Endothelial cell of umbilical vein (primary cell): ENCODE data around the gene CDC26. TPM values are rescaled to one million over a fixed set of nuclear protein-coding genes. Genes with fewer than 3 reads are reported as not detected.

Experiments
- BruUV-seq: library from RNA; stranded (reverse); fragments of 400-500 nt; replicated peaks from 2 replicates; lab custom pipeline; 2021; lab: Mats Ljungman, UMichigan
- CTCF ChIA-PET: fragments of 300-600, 350-600 bp; sonication (Branson Sonifier 250); formaldehyde crosslinking; loops from one replicate; lab custom pipeline; 2021; ENCODE audit warnings: antibody characterized with exemption, inconsistent platforms; lab: Charles Lee
- POLR2A ChIA-PET: fragments of 300-600, 350-600 bp; sonication (Branson Sonifier 250); formaldehyde crosslinking; loops from one replicate; lab custom pipeline; 2021; ENCODE audit warnings: antibody characterized with exemption, inconsistent platforms; lab: Charles Lee
- DNase-seq: peaks from one replicate; pipeline ENCODE4 v3.0.0-alpha.2; 2011; ENCODE audit warnings: low read depth, low spot score
- FAIRE-seq: peaks from 2 replicates; lab custom pipeline; 2011; peaks lifted over from hg19 to GRCh38; lab: Jason Lieb, UNC
- H2AFZ ChIP-seq: 2 replicates; pipeline ENCODE4 v1.6.0; 2012; ENCODE audit warnings: low read depth, low read length, control low read depth, inconsistent platforms
- H3K27ac ChIP-seq: 2 replicates; pipeline ENCODE4 v1.5.1; 2011; ENCODE audit warnings: low read depth, mild to moderate bottlenecking, control low read depth, low read length, moderate library complexity; ENCODE audit not compliant: insufficient read depth
- H3K27me3 ChIP-seq, 2 experiments: 2 replicates each; pipeline versions ENCODE4 v1.6.0 to v1.6.1; 2011; ENCODE audit warnings: low read length in 2 of 2, mixed read lengths in 1 of 2; ENCODE audit not compliant: control insufficient read depth in 2 of 2, insufficient read depth in 2 of 2
- H3K36me3 ChIP-seq, 2 experiments: 2 replicates in 1 of 2; 3 replicates in 1 of 2; pipeline ENCODE4 v1.5.1; 2011; ENCODE audit warnings: low read length in 2 of 2, mild to moderate bottlenecking in 1 of 2, moderate library complexity in 1 of 2; ENCODE audit not compliant: control insufficient read depth in 2 of 2, insufficient read depth in 2 of 2; ENCODE audit errors: extremely low read depth in 1 of 2
- H3K4me1 ChIP-seq: 3 replicates; pipeline ENCODE4 v1.5.1; 2011; ENCODE audit warnings: mild to moderate bottlenecking, low read length; ENCODE audit not compliant: control insufficient read depth, insufficient read depth; ENCODE audit errors: extremely low read depth
- H3K4me2 ChIP-seq: 2 replicates; pipeline ENCODE4 v1.6.1; 2011; ENCODE audit warnings: low read length, control low read depth, mixed read lengths; ENCODE audit not compliant: insufficient read depth
- H3K4me3 ChIP-seq, 3 experiments: fragments of 200-600 bp in 1 of 3; sonication (generic), shearing (Covaris generic) in 1 of 3; replicated peaks in 1 of 3; 2 replicates each; pipeline ENCODE4 v1.5.1; 2011 to 2016; ENCODE audit warnings: control low read depth in 3 of 3, low read length in 3 of 3, mild to moderate bottlenecking in 2 of 3, inconsistent platforms in 1 of 3, low read depth in 1 of 3, moderate library complexity in 1 of 3; ENCODE audit not compliant: insufficient read depth in 1 of 3
- H3K79me2 ChIP-seq: 2 replicates; pipeline ENCODE4 v1.6.0; 2012; ENCODE audit warnings: low read length, inconsistent platforms; ENCODE audit not compliant: control insufficient read depth, insufficient read depth
- H3K9ac ChIP-seq: replicated peaks from 2 replicates; pipeline ENCODE3; 2011; ENCODE audit warnings: low read length, control low read depth; ENCODE audit not compliant: insufficient read depth; ENCODE audit errors: extremely low read depth
- H3K9me1 ChIP-seq: replicated peaks from 3 replicates; pipeline ENCODE4 v1.6.0; 2011; ENCODE audit warnings: mild to moderate bottlenecking, low read length; ENCODE audit not compliant: control insufficient read depth, insufficient read depth; ENCODE audit errors: extremely low read depth
- H3K9me3 ChIP-seq: replicated peaks from 2 replicates; pipeline ENCODE4 v1.5.1; 2012; ENCODE audit warnings: low read length, inconsistent platforms; ENCODE audit not compliant: control insufficient read depth, insufficient read depth
- H4K20me1 ChIP-seq: replicated peaks from 2 replicates; pipeline ENCODE3; 2011; ENCODE audit warnings: mild to moderate bottlenecking, low read length; ENCODE audit not compliant: control insufficient read depth, insufficient read depth; ENCODE audit errors: extremely low read depth
- EZH2 ChIP-seq: IDR thresholded peaks from 2 replicates; pipeline ENCODE4 v1.6.1; 2012; ENCODE audit warnings: borderline replicate concordance, low read depth, mild to moderate bottlenecking, moderate library complexity, low read length, inconsistent platforms; ENCODE audit not compliant: severe bottlenecking
- FOS ChIP-seq: IDR thresholded peaks from 2 replicates; pipeline ENCODE4 v1.6.1; 2011; ENCODE audit warnings: mild to moderate bottlenecking, low read length, moderate library complexity, borderline replicate concordance; ENCODE audit not compliant: insufficient read depth
- GATA2 ChIP-seq: IDR thresholded peaks from 2 replicates; pipeline ENCODE4 v1.7.0; 2011; ENCODE audit warnings: low read depth, mild to moderate bottlenecking, moderate library complexity, mixed read lengths, low read length; ENCODE audit not compliant: insufficient read length, insufficient read depth
- JUN ChIP-seq: IDR thresholded peaks from 2 replicates; pipeline ENCODE4 v1.6.1; 2011; ENCODE audit warnings: borderline replicate concordance, low read depth; ENCODE audit not compliant: insufficient read length, insufficient read depth
- MYC ChIP-seq: IDR thresholded peaks from one replicate; pipeline ENCODE4 v1.6.1; 2011; ENCODE audit warnings: mild to moderate bottlenecking, low read depth, low read length
- POLR2A ChIP-seq: IDR thresholded peaks from 2 replicates; pipeline ENCODE4 v1.6.1; 2012; ENCODE audit warnings: low read depth, mild to moderate bottlenecking, control low read depth, low read length
- POLR2AphosphoS5 ChIP-seq: IDR thresholded peaks from 2 replicates; pipeline ENCODE4 v1.6.1; 2012; ENCODE audit warnings: low read depth, mild to moderate bottlenecking, control low read depth, low read length, moderate library complexity; ENCODE audit not compliant: insufficient read depth
- dilution Hi-C: fragments of 300-500 bp; cut with MboI; formaldehyde crosslinking; loops from one replicate; pipeline ENCODE4 v1.15.0; 2019; ENCODE audit warnings: low sequenced_read_pairs; ENCODE audit not compliant: extremely low pct_ligation_motif_present
- intact Hi-C: fragments of 100-400 bp; cut with micrococcal nuclease; formaldehyde crosslinking; loops from one replicate; pipeline ENCODE4 v1.10.0; 2022
- polyA plus RNA-seq, 4 experiments: library from polyadenylated mRNA; depleted of rRNA in 3 of 4; stranded (reverse) in 3 of 4; unstranded in 1 of 4; fragments of >200 nt; gene quantifications; 2 replicates each; pipeline versions ENCODE4 v1.2.1 to v1.2.3, GENCODE V29; 2011 to 2012; ENCODE audit warnings: missing spikeins in 1 of 4
- total RNA-seq: library from RNA; stranded (reverse); gene quantifications from 2 replicates; pipeline ENCODE4 v1.2.3, GENCODE V29; 2021
- TF ChIP-seq, protein P1 (sequence below), 2 donors: IDR thresholded peaks; 1 replicate in 1 of 2; 2 replicates in 1 of 2; pipeline ENCODE4 v1.5.1; 2011; ENCODE audit warnings: low read length in 2 of 2, mild to moderate bottlenecking in 2 of 2, moderate library complexity in 2 of 2, control low read depth in 1 of 2, inconsistent platforms in 1 of 2, low read depth in 1 of 2; ENCODE audit not compliant: insufficient read depth in 1 of 2; ENCODE audit errors: extremely low read depth in 1 of 2
- TF ChIP-seq, protein P2 (sequence below): IDR thresholded peaks from 2 replicates; pipeline ENCODE4 v1.6.1; 2011; ENCODE audit not compliant: insufficient read depth, insufficient read length

CDC26 gene
- total and polyA plus RNA-seq, 2 donors (not counting 3 experiments of a cell fraction or from before 2014, with no cell fraction given), result 25.7 to 36.9 TPM

DNA sequence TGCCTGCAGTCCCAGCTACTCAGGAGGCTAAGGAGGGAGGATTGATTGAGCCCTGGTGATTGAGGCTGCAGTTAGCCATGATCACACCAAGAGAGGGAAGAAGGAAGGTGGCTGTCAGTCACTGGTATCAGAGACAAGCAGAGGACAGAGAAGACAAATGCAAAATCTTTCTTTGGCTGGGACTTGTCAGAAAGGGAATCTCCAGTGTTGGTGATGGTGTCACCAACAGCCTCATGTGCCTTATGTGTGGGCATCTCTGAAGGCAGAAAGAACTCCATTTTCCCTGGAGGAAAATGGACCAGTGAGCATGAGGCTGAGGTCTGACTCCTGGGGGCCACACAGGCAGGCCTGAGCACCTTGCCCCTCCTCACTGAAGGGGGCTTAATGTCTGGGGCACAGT, 39.9 kb upstream of the CDC26 start:
- intact Hi-C loops, result no loop called here
- H3K36me3 ChIP-seq, result no peaks in the 10 kb centered on the region
- H3K79me2 ChIP-seq, result no peaks in the 10 kb centered on the region
- DNase-seq (no peak), FAIRE-seq (no peak)
- no peak overlapping the region for H3K4me3 ChIP-seq
- H2AFZ ChIP-seq, result no peak overlapping the region
- POLR2A ChIA-PET, result no interaction called here
- H3K4me2 ChIP-seq, result no peak overlapping the region
- H3K9ac ChIP-seq, result no peak overlapping the region
- H3K9me3 ChIP-seq, result no peaks in the 10 kb centered on the region
- TF ChIP-seq POLR2AphosphoS5 (no peak), EZH2 (no peak), GATA2 (no peak), FOS (no peak), POLR2A (no peak), MYC (no peak), JUN (no peak)
- TF ChIP-seq, protein P1, sequence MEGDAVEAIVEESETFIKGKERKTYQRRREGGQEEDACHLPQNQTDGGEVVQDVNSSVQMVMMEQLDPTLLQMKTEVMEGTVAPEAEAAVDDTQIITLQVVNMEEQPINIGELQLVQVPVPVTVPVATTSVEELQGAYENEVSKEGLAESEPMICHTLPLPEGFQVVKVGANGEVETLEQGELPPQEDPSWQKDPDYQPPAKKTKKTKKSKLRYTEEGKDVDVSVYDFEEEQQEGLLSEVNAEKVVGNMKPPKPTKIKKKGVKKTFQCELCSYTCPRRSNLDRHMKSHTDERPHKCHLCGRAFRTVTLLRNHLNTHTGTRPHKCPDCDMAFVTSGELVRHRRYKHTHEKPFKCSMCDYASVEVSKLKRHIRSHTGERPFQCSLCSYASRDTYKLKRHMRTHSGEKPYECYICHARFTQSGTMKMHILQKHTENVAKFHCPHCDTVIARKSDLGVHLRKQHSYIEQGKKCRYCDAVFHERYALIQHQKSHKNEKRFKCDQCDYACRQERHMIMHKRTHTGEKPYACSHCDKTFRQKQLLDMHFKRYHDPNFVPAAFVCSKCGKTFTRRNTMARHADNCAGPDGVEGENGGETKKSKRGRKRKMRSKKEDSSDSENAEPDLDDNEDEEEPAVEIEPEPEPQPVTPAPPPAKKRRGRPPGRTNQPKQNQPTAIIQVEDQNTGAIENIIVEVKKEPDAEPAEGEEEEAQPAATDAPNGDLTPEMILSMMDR (IDR thresholded peaks at IDR 0.05; ENCODE audit: extremely low read depth in 1 of 2, insufficient read depth in 1 of 2, low read depth in 1 of 2, low read length in 2 of 2), result no peak
- TF ChIP-seq, protein P2, sequence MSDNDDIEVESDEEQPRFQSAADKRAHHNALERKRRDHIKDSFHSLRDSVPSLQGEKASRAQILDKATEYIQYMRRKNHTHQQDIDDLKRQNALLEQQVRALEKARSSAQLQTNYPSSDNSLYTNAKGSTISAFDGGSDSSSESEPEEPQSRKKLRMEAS, result no peak
- no peaks in the 10 kb centered on the region for H4K20me1 ChIP-seq
- CTCF ChIA-PET, result interaction anchor here (0.6 to 0.7 kb wide), 2 partner anchors 279 to 403 kb away, joined by 3 to 4 read pairs; no protein-coding TSS in a partner anchor
- peaks cover 2% of the 10 kb centered on the region in 2 experiments for H3K27me3 ChIP-seq
- H3K27ac ChIP-seq, result no peak overlapping the region
- dilution Hi-C loops, result no loop called here
- H3K9me1 ChIP-seq, result no peaks in the 10 kb centered on the region
- no TSS peak for BruUV-seq
- H3K4me1 ChIP-seq, result no peaks in the 10 kb centered on the region
